NCI-H1436 (cell line): ENCODE results near the gene SF1.

ENCODE experiments used
- DNase-seq: peaks from one replicate; lab custom pipeline; 2025; lab: John Stamatoyannopoulos, UW

Gene SF1

GRCh38 chr11:64746486-64746885 lies 31.9 kb downstream of the SF1 start:
- no peak for DNase-seq

GRCh38 chr11:64745521-64746328 lies 32.6 kb downstream of the SF1 start:
- DNase-seq = no peak

GRCh38 chr11:64745189-64745520 lies 33.2 kb downstream of the SF1 start:
- no peak for DNase-seq

GRCh38 chr11:64744544-64745188 lies 33.7 kb downstream of the SF1 start:
- DNase-seq = no peak

GRCh38 chr11:64743591-64744543 lies 34.5 kb downstream of the SF1 start, which contains the start of gene RASGRP2:
TSS of gene RASGRP2 (minus strand) at chr11:64744142. CDS start at chr11:64742866, 1,276 bp downstream.
- DNase-seq = no peak

GRCh38 chr11:64742889-64743590 lies 35.3 kb downstream of the SF1 start:
- peak; percentile 24 for DNase-seq

GRCh38 chr11:64742087-64742888 lies 36.1 kb downstream of the SF1 start:
- DNase-seq = no peak

- no peak for DNase-seq
Observed at GRCh38 chr11:64741375-64742086, 36.8 kb downstream of the SF1 start.

GRCh38 chr11:64739871-64740270 lies 38.5 kb downstream of the SF1 start:
- no peak for DNase-seq

- no peak for DNase-seq
Observed at GRCh38 chr11:64736654-64737053, 41.7 kb downstream of the SF1 start.

GRCh38 chr11:64735725-64736259 lies 42.5 kb downstream of the SF1 start:
- no peak for DNase-seq

GRCh38 chr11:64734811-64735724 lies 43.3 kb downstream of the SF1 start:
- no peak for DNase-seq

GRCh38 chr11:64731601-64732000 lies 46.7 kb downstream of the SF1 start:
- DNase-seq = no peak

- DNase-seq = no peak
Observed at GRCh38 chr11:64729851-64730382, 48.4 kb downstream of the SF1 start.

- DNase-seq = no peak
Observed at GRCh38 chr11:64728757-64729365, 49.5 kb downstream of the SF1 start.

GRCh38 chr11:64726867-64727530 lies 51.3 kb downstream of the SF1 start:
- no peak for DNase-seq

GRCh38 chr11:64726211-64726641 lies 52.1 kb downstream of the SF1 start:
- DNase-seq = no peak
